ENCODE results near the gene SLC38A7.

- no peak for TF ChIP-seq CREB1 (IDR thresholded peaks at IDR 0.05; ENCODE audit: low read depth)
- TF ChIP-seq, protein P1, sequence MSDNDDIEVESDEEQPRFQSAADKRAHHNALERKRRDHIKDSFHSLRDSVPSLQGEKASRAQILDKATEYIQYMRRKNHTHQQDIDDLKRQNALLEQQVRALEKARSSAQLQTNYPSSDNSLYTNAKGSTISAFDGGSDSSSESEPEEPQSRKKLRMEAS (IDR thresholded peaks at IDR 0.05): no peak
- no peak for TF ChIP-seq REST (IDR thresholded peaks at IDR 0.05; ENCODE audit: low read depth)
- TF ChIP-seq TEAD4 (IDR thresholded peaks at IDR 0.05): no peak
- TF ChIP-seq, protein P2, sequence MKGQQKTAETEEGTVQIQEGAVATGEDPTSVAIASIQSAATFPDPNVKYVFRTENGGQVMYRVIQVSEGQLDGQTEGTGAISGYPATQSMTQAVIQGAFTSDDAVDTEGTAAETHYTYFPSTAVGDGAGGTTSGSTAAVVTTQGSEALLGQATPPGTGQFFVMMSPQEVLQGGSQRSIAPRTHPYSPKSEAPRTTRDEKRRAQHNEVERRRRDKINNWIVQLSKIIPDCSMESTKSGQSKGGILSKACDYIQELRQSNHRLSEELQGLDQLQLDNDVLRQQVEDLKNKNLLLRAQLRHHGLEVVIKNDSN (IDR thresholded peaks at IDR 0.05): no peak
- no peak for TF ChIP-seq TAF1 (IDR thresholded peaks at IDR 0.05; ENCODE audit: low read depth)
- no peak for TF ChIP-seq TCF12 (IDR thresholded peaks at IDR 0.05; ENCODE audit: low read depth)
- TF ChIP-seq RAD21 (IDR thresholded peaks at IDR 0.05; ENCODE audit: low read depth): no peak
These were observed 39.6 kb downstream of the SLC38A7 start for GRCh38 chr16:58644765-58645487.
